K562 (cell line): ENCODE measurements around the gene ACBD4. TPM values are rescaled to one million over a fixed set of nuclear protein-coding genes. Genes with fewer than 3 reads are reported as not detected.

Experiments used
- ARID2 ChIP-seq: fragments of 450-650 bp; IDR thresholded peaks from 2 replicates; pipeline ENCODE4 v1.6.1; 2017; ENCODE audit warnings: antibody characterized with exemption, mild to moderate bottlenecking
- BRCA1 ChIP-seq, 2 experiments: fragments of 450-650 bp in 1 of 2; sonication (generic) in 1 of 2; formaldehyde crosslinking in 1 of 2; IDR thresholded peaks; 2 replicates each; pipeline versions ENCODE4 v1.5.0 to v1.6.1; 2017 to 2020; ENCODE audit warnings: mild to moderate bottlenecking in 1 of 2, missing genetic modification reagents in 1 of 2
- CHCHD3 ChIP-seq: fragments of 250-450 bp; sonication (Bioruptor Pico); IDR thresholded peaks from 2 replicates; pipeline ENCODE4 v2.1.2; 2022; ENCODE audit warnings: mild to moderate bottlenecking
- DNMT1 ChIP-seq: fragments of 450-650 bp; IDR thresholded peaks from 2 replicates; pipeline ENCODE4 v1.6.1; 2016; ENCODE audit warnings: antibody characterized with exemption, mild to moderate bottlenecking
- EGR1 ChIP-seq: fragments of 450-650 bp; conservative IDR thresholded peaks from 2 replicates; pipeline ENCODE4 v1.6.1; 2017; ENCODE audit warnings: mild to moderate bottlenecking
- HNRNPLL ChIP-seq: fragments of 200-400 bp; formaldehyde crosslinking; IDR thresholded peaks from 2 replicates; pipeline ENCODE4 v1.6.1; 2017; ENCODE audit warnings: low read length, low read depth, mild to moderate bottlenecking; ENCODE audit not compliant: poor library complexity, severe bottlenecking
- L3MBTL2 ChIP-seq: fragments of 450-650 bp; IDR thresholded peaks from 2 replicates; pipeline ENCODE4 v1.6.1; 2016; ENCODE audit warnings: mild to moderate bottlenecking, moderate library complexity
- MAFG ChIP-seq: fragments of 450-650 bp; conservative IDR thresholded peaks from 2 replicates; pipeline ENCODE4 v1.6.1; 2016; ENCODE audit warnings: missing genetic modification characterization, missing compliant biosample characterization
- NCOA2 ChIP-seq, 2 experiments: fragments of 450-650 bp; IDR thresholded peaks; 2 replicates each; pipeline ENCODE4 v1.6.1; 2018; ENCODE audit warnings: mild to moderate bottlenecking in 2 of 2, moderate library complexity in 1 of 2; ENCODE audit not compliant: partially characterized antibody in 2 of 2
- PML ChIP-seq: IDR thresholded peaks from 2 replicates; pipeline ENCODE4 v1.6.1; 2012; ENCODE audit warnings: low read length, inconsistent platforms
- TGIF2 ChIP-seq: sonication (generic); formaldehyde crosslinking; IDR thresholded peaks from 2 replicates; pipeline ENCODE4 v1.8.1; 2022; ENCODE audit warnings: mild to moderate bottlenecking, missing genetic modification reagents, moderate library complexity
- YBX1 ChIP-seq: fragments of 450-650 bp; IDR thresholded peaks from 2 replicates; pipeline ENCODE4 v1.7.1; 2016; ENCODE audit warnings: mild to moderate bottlenecking
- ZFP36 ChIP-seq: fragments of 150-350 bp; IDR thresholded peaks from 2 replicates; pipeline ENCODE4 v1.6.1; 2018; ENCODE audit warnings: low read length, low read depth; ENCODE audit not compliant: partially characterized antibody
- ZNF23 ChIP-seq: fragments of 250-450 bp; sonication (Bioruptor Pico); IDR thresholded peaks from 2 replicates; pipeline ENCODE4 v1.4.0; 2020; ENCODE audit warnings: mild to moderate bottlenecking
- polyA plus RNA-seq, 8 experiments: library from polyadenylated mRNA; depleted of rRNA in 4 of 8; stranded (reverse) in 5 of 8; unstranded in 3 of 8; fragments of >200 nt; fragmentation: Nextera tagmentation in 2 of 8; fragmentation: Illumina TruSeq in 1 of 8; extraction: Ambion mirVana in 2 of 8; extraction: Trizol in 1 of 8; gene quantifications; 2 replicates each; pipeline versions ENCODE4 v1.2.1 to v1.2.3, GENCODE V29; 2011 to 2014; ENCODE audit warnings: inconsistent platforms in 1 of 8, missing spikeins in 1 of 8
- total RNA-seq, 7 experiments: library from RNA; depleted of rRNA in 6 of 7; stranded (reverse); fragments of >200 nt in 6 of 7; fragmentation: Illumina TruSeq in 2 of 7; extraction: Trizol in 2 of 7; gene quantifications; 2 replicates each; pipeline versions ENCODE4 v1.2.1 to v1.2.3, GENCODE V29; 2011 to 2021; ENCODE audit warnings: low replicate concordance in 1 of 7
- TF ChIP-seq, protein P1 (sequence below): sonication (generic); formaldehyde crosslinking; IDR thresholded peaks from 2 replicates; pipeline ENCODE4 v1.8.0; 2022; ENCODE audit warnings: mild to moderate bottlenecking, missing genetic modification reagents
- TF ChIP-seq, protein P2 (sequence below): fragments of 250-450 bp; sonication (Bioruptor Pico); IDR thresholded peaks from 2 replicates; pipeline ENCODE4 v1.8.0; 2021; ENCODE audit warnings: moderate library complexity, mild to moderate bottlenecking, inconsistent platforms
- TF ChIP-seq, protein P3 (sequence below): fragments of 250-450 bp; sonication (Bioruptor Pico); IDR thresholded peaks from 2 replicates; pipeline ENCODE4 v1.9.0; 2021; ENCODE audit warnings: mild to moderate bottlenecking
- TF ChIP-seq, protein P4 (sequence below): fragments of 450-650 bp; formaldehyde crosslinking; IDR thresholded peaks from 2 replicates; pipeline ENCODE4 v1.4.0; 2020; ENCODE audit warnings: mild to moderate bottlenecking
- TF ChIP-seq, protein P5 (sequence below): fragments of 250-450 bp; sonication (Bioruptor Pico); IDR thresholded peaks from 2 replicates; pipeline ENCODE4 v1.4.0; 2020; ENCODE audit warnings: borderline replicate concordance
- TF ChIP-seq, protein P6 (sequence below): sonication (generic); formaldehyde crosslinking; IDR thresholded peaks from 2 replicates; pipeline ENCODE4 v1.8.1; 2023; ENCODE audit warnings: mild to moderate bottlenecking, missing genetic modification reagents

The ACBD4 gene
- total and polyA plus RNA-seq, 9 of the 15 experiments (the other 6 are each of a cell fraction or from before 2014, with no cell fraction given), result 0.14 to 6.9 (median 4.6) TPM

DNA sequence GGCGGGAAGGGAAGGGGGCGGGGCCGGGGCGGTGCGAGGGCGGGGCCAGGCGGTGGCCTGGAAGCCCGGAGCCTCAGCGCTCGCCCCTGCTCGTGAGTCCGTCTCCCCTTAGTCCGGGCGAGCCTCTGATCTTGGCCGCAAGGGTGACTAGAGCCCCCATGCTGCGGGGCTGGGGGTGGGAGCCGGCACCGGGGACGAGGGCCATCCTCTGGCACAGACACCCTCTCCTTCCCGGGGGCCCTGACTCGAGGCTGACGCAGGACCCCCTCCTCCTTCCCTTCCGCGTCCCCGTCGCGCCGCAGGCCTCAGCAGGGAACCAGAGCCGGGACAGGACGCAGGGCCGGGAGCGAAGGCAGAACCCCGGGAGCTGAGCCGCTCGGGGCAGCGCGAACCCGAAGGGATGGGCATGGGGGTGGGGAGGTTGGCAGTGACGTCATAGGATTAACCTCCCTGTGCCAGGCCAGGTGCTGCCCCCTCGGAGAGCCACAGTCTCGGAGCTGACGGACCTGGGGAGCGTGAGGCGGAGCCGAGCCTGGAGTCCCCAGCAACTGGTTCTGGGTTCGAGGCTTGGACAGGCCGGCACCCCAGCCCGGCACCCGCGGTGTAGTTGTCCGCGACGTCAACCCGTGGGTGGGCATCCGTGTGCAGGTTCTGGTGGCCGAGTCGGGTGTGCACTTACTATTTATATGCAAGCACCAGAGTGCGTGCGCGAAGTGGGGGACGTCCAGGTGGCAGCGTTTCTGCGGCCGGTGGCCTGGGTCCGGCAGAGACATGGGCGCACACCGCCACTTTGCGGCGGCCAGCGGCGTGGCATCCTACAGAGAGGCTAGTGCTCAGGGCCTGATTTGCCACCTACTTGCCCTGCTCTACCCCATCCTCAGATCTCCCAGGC is 2.7 kb upstream of the ACBD4 start (continued):
- TF ChIP-seq, protein P1, sequence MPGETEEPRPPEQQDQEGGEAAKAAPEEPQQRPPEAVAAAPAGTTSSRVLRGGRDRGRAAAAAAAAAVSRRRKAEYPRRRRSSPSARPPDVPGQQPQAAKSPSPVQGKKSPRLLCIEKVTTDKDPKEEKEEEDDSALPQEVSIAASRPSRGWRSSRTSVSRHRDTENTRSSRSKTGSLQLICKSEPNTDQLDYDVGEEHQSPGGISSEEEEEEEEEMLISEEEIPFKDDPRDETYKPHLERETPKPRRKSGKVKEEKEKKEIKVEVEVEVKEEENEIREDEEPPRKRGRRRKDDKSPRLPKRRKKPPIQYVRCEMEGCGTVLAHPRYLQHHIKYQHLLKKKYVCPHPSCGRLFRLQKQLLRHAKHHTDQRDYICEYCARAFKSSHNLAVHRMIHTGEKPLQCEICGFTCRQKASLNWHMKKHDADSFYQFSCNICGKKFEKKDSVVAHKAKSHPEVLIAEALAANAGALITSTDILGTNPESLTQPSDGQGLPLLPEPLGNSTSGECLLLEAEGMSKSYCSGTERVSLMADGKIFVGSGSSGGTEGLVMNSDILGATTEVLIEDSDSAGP, result no peak
- TF ChIP-seq MAFG (tag), result no peak
- TF ChIP-seq ARID2, result no peak
- TF ChIP-seq, protein P2, sequence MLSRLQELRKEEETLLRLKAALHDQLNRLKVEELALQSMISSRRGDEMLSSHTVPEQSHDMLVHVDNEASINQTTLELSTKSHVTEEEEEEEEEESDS (CRISPR knock-in tag), result no peak
- peak; percentile 82 for TF ChIP-seq ZFP36
- TF ChIP-seq, protein P3, sequence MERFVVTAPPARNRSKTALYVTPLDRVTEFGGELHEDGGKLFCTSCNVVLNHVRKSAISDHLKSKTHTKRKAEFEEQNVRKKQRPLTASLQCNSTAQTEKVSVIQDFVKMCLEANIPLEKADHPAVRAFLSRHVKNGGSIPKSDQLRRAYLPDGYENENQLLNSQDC, result no peak
- TF ChIP-seq DNMT1, result no peak
- TF ChIP-seq L3MBTL2, result no peak
- TF ChIP-seq CHCHD3, result no peak
- TF ChIP-seq NCOA2 (IDR thresholded peaks at IDR 0.05; ENCODE audit: partially characterized antibody in 2 of 2), result no peak
- TF ChIP-seq, protein P4, sequence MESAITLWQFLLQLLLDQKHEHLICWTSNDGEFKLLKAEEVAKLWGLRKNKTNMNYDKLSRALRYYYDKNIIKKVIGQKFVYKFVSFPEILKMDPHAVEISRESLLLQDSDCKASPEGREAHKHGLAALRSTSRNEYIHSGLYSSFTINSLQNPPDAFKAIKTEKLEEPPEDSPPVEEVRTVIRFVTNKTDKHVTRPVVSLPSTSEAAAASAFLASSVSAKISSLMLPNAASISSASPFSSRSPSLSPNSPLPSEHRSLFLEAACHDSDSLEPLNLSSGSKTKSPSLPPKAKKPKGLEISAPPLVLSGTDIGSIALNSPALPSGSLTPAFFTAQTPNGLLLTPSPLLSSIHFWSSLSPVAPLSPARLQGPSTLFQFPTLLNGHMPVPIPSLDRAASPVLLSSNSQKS, result no peak
- no peak for TF ChIP-seq HNRNPLL
- TF ChIP-seq YBX1, result no peak
- TF ChIP-seq EGR1, result 0 out of 2 replicates have a peak, but pooled peaks have one; percentile 3
- TF ChIP-seq, protein P5, sequence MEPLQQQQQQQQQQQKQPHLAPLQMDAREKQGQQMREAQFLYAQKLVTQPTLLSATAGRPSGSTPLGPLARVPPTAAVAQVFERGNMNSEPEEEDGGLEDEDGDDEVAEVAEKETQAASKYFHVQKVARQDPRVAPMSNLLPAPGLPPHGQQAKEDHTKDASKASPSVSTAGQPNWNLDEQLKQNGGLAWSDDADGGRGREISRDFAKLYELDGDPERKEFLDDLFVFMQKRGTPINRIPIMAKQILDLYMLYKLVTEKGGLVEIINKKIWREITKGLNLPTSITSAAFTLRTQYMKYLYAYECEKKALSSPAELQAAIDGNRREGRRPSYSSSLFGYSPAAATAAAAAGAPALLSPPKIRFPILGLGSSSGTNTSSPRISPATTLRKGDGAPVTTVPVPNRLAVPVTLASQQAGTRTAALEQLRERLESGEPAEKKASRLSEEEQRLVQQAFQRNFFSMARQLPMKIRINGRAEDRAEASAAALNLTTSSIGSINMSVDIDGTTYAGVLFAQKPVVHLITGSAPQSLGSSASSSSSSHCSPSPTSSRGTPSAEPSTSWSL (CRISPR knock-in tag), result 0 out of 2 replicates have a peak, but pooled peaks have one; percentile 62
- no peak for TF ChIP-seq TGIF2
- no peak for TF ChIP-seq BRCA1 (IDR thresholded peaks at IDR 0.05)
- no peak for TF ChIP-seq BRCA1 (CRISPR knock-in tag; IDR thresholded peaks at IDR 0.05)
- no peak for TF ChIP-seq ZNF23 (CRISPR knock-in tag)
- no peak for TF ChIP-seq PML
- TF ChIP-seq, protein P6, sequence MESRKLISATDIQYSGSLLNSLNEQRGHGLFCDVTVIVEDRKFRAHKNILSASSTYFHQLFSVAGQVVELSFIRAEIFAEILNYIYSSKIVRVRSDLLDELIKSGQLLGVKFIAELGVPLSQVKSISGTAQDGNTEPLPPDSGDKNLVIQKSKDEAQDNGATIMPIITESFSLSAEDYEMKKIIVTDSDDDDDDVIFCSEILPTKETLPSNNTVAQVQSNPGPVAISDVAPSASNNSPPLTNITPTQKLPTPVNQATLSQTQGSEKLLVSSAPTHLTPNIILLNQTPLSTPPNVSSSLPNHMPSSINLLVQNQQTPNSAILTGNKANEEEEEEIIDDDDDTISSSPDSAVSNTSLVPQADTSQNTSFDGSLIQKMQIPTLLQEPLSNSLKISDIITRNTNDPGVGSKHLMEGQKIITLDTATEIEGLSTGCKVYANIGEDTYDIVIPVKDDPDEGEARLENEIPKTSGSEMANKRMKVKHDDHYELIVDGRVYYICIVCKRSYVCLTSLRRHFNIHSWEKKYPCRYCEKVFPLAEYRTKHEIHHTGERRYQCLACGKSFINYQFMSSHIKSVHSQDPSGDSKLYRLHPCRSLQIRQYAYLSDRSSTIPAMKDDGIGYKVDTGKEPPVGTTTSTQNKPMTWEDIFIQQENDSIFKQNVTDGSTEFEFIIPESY (CRISPR knock-in tag), result peak; percentile 73
